Endothelial cell of umbilical vein (primary cell): ENCODE results near the gene RHOA. TPM values are rescaled to one million over a fixed set of nuclear protein-coding genes. Genes with fewer than 3 reads are reported as not detected.
"Not testable (repeated sequence)": the region's sequence is repeated elsewhere in the genome, so short reads cannot be mapped to it uniquely, and the experiment has no call there.

Source experiments
- BruUV-seq: library from RNA; stranded (reverse); fragments of 400-500 nt; replicated peaks from 2 replicates; lab custom pipeline; 2021; lab: Mats Ljungman, UMichigan
- CTCF ChIA-PET: fragments of 300-600, 350-600 bp; sonication (Branson Sonifier 250); formaldehyde crosslinking; loops from one replicate; lab custom pipeline; 2021; ENCODE audit warnings: antibody characterized with exemption, inconsistent platforms; lab: Charles Lee
- POLR2A ChIA-PET: fragments of 300-600, 350-600 bp; sonication (Branson Sonifier 250); formaldehyde crosslinking; loops from one replicate; lab custom pipeline; 2021; ENCODE audit warnings: antibody characterized with exemption, inconsistent platforms; lab: Charles Lee
- DNase-seq: peaks from one replicate; pipeline ENCODE4 v3.0.0-alpha.2; 2011; ENCODE audit warnings: low read depth, low spot score
- FAIRE-seq: peaks from 2 replicates; lab custom pipeline; 2011; peaks lifted over from hg19 to GRCh38; lab: Jason Lieb, UNC
- H2AFZ ChIP-seq: 2 replicates; pipeline ENCODE4 v1.6.0; 2012; ENCODE audit warnings: low read depth, low read length, control low read depth, inconsistent platforms
- H3K27ac ChIP-seq: 2 replicates; pipeline ENCODE4 v1.5.1; 2011; ENCODE audit warnings: low read depth, mild to moderate bottlenecking, control low read depth, low read length, moderate library complexity; ENCODE audit not compliant: insufficient read depth
- H3K27me3 ChIP-seq, 2 experiments: 2 replicates each; pipeline versions ENCODE4 v1.6.0 to v1.6.1; 2011; ENCODE audit warnings: low read length in 2 of 2, mixed read lengths in 1 of 2; ENCODE audit not compliant: control insufficient read depth in 2 of 2, insufficient read depth in 2 of 2
- H3K36me3 ChIP-seq, 2 experiments: 2 replicates in 1 of 2; 3 replicates in 1 of 2; pipeline ENCODE4 v1.5.1; 2011; ENCODE audit warnings: low read length in 2 of 2, mild to moderate bottlenecking in 1 of 2, moderate library complexity in 1 of 2; ENCODE audit not compliant: control insufficient read depth in 2 of 2, insufficient read depth in 2 of 2; ENCODE audit errors: extremely low read depth in 1 of 2
- H3K4me1 ChIP-seq: 3 replicates; pipeline ENCODE4 v1.5.1; 2011; ENCODE audit warnings: mild to moderate bottlenecking, low read length; ENCODE audit not compliant: control insufficient read depth, insufficient read depth; ENCODE audit errors: extremely low read depth
- H3K4me2 ChIP-seq: 2 replicates; pipeline ENCODE4 v1.6.1; 2011; ENCODE audit warnings: low read length, control low read depth, mixed read lengths; ENCODE audit not compliant: insufficient read depth
- H3K4me3 ChIP-seq, 3 experiments: fragments of 200-600 bp in 1 of 3; sonication (generic), shearing (Covaris generic) in 1 of 3; replicated peaks in 1 of 3; 2 replicates each; pipeline ENCODE4 v1.5.1; 2011 to 2016; ENCODE audit warnings: control low read depth in 3 of 3, low read length in 3 of 3, mild to moderate bottlenecking in 2 of 3, inconsistent platforms in 1 of 3, low read depth in 1 of 3, moderate library complexity in 1 of 3; ENCODE audit not compliant: insufficient read depth in 1 of 3
- H3K79me2 ChIP-seq: 2 replicates; pipeline ENCODE4 v1.6.0; 2012; ENCODE audit warnings: low read length, inconsistent platforms; ENCODE audit not compliant: control insufficient read depth, insufficient read depth
- H3K9ac ChIP-seq: replicated peaks from 2 replicates; pipeline ENCODE3; 2011; ENCODE audit warnings: low read length, control low read depth; ENCODE audit not compliant: insufficient read depth; ENCODE audit errors: extremely low read depth
- H3K9me1 ChIP-seq: replicated peaks from 3 replicates; pipeline ENCODE4 v1.6.0; 2011; ENCODE audit warnings: mild to moderate bottlenecking, low read length; ENCODE audit not compliant: control insufficient read depth, insufficient read depth; ENCODE audit errors: extremely low read depth
- H3K9me3 ChIP-seq: replicated peaks from 2 replicates; pipeline ENCODE4 v1.5.1; 2012; ENCODE audit warnings: low read length, inconsistent platforms; ENCODE audit not compliant: control insufficient read depth, insufficient read depth
- H4K20me1 ChIP-seq: replicated peaks from 2 replicates; pipeline ENCODE3; 2011; ENCODE audit warnings: mild to moderate bottlenecking, low read length; ENCODE audit not compliant: control insufficient read depth, insufficient read depth; ENCODE audit errors: extremely low read depth
- EZH2 ChIP-seq: IDR thresholded peaks from 2 replicates; pipeline ENCODE4 v1.6.1; 2012; ENCODE audit warnings: borderline replicate concordance, low read depth, mild to moderate bottlenecking, moderate library complexity, low read length, inconsistent platforms; ENCODE audit not compliant: severe bottlenecking
- FOS ChIP-seq: IDR thresholded peaks from 2 replicates; pipeline ENCODE4 v1.6.1; 2011; ENCODE audit warnings: mild to moderate bottlenecking, low read length, moderate library complexity, borderline replicate concordance; ENCODE audit not compliant: insufficient read depth
- GATA2 ChIP-seq: IDR thresholded peaks from 2 replicates; pipeline ENCODE4 v1.7.0; 2011; ENCODE audit warnings: low read depth, mild to moderate bottlenecking, moderate library complexity, mixed read lengths, low read length; ENCODE audit not compliant: insufficient read length, insufficient read depth
- JUN ChIP-seq: IDR thresholded peaks from 2 replicates; pipeline ENCODE4 v1.6.1; 2011; ENCODE audit warnings: borderline replicate concordance, low read depth; ENCODE audit not compliant: insufficient read length, insufficient read depth
- MYC ChIP-seq: IDR thresholded peaks from one replicate; pipeline ENCODE4 v1.6.1; 2011; ENCODE audit warnings: mild to moderate bottlenecking, low read depth, low read length
- POLR2A ChIP-seq: IDR thresholded peaks from 2 replicates; pipeline ENCODE4 v1.6.1; 2012; ENCODE audit warnings: low read depth, mild to moderate bottlenecking, control low read depth, low read length
- POLR2AphosphoS5 ChIP-seq: IDR thresholded peaks from 2 replicates; pipeline ENCODE4 v1.6.1; 2012; ENCODE audit warnings: low read depth, mild to moderate bottlenecking, control low read depth, low read length, moderate library complexity; ENCODE audit not compliant: insufficient read depth
- dilution Hi-C: fragments of 300-500 bp; cut with MboI; formaldehyde crosslinking; loops from one replicate; pipeline ENCODE4 v1.15.0; 2019; ENCODE audit warnings: low sequenced_read_pairs; ENCODE audit not compliant: extremely low pct_ligation_motif_present
- intact Hi-C: fragments of 100-400 bp; cut with micrococcal nuclease; formaldehyde crosslinking; loops from one replicate; pipeline ENCODE4 v1.10.0; 2022
- polyA plus RNA-seq, 4 experiments: library from polyadenylated mRNA; depleted of rRNA in 3 of 4; stranded (reverse) in 3 of 4; unstranded in 1 of 4; fragments of >200 nt; gene quantifications; 2 replicates each; pipeline versions ENCODE4 v1.2.1 to v1.2.3, GENCODE V29; 2011 to 2012; ENCODE audit warnings: missing spikeins in 1 of 4
- total RNA-seq: library from RNA; stranded (reverse); gene quantifications from 2 replicates; pipeline ENCODE4 v1.2.3, GENCODE V29; 2021
- TF ChIP-seq, protein P1 (sequence below), 2 donors: IDR thresholded peaks; 1 replicate in 1 of 2; 2 replicates in 1 of 2; pipeline ENCODE4 v1.5.1; 2011; ENCODE audit warnings: low read length in 2 of 2, mild to moderate bottlenecking in 2 of 2, moderate library complexity in 2 of 2, control low read depth in 1 of 2, inconsistent platforms in 1 of 2, low read depth in 1 of 2; ENCODE audit not compliant: insufficient read depth in 1 of 2; ENCODE audit errors: extremely low read depth in 1 of 2
- TF ChIP-seq, protein P2 (sequence below): IDR thresholded peaks from 2 replicates; pipeline ENCODE4 v1.6.1; 2011; ENCODE audit not compliant: insufficient read depth, insufficient read length

Gene RHOA
- total and polyA plus RNA-seq, 2 donors (not counting 3 experiments of a cell fraction or from before 2014, with no cell fraction given), result 450 to 580 TPM

- H3K4me2 ChIP-seq, H2AFZ ChIP-seq, H3K36me3 ChIP-seq, BruUV-seq, H3K4me1 ChIP-seq, H3K27me3 ChIP-seq, POLR2A ChIA-PET, intact Hi-C loops, H4K20me1 ChIP-seq, H3K9me1 ChIP-seq, H3K4me3 ChIP-seq, dilution Hi-C loops, FAIRE-seq, H3K9me3 ChIP-seq, DNase-seq, H3K27ac ChIP-seq, H3K9ac ChIP-seq: not testable (repeated sequence)
- CTCF ChIA-PET, result interaction anchor here (0.6 to 1.0 kb wide), 2 partner anchors 9 to 51 kb away, joined by 3 read pairs; no protein-coding TSS in a partner anchor
- H3K79me2 ChIP-seq, result peaks cover 96% of the 10 kb centered on the region
Measured at GRCh38 chr3:49391310-49391709, 20.5 kb downstream of the RHOA start.

DNA sequence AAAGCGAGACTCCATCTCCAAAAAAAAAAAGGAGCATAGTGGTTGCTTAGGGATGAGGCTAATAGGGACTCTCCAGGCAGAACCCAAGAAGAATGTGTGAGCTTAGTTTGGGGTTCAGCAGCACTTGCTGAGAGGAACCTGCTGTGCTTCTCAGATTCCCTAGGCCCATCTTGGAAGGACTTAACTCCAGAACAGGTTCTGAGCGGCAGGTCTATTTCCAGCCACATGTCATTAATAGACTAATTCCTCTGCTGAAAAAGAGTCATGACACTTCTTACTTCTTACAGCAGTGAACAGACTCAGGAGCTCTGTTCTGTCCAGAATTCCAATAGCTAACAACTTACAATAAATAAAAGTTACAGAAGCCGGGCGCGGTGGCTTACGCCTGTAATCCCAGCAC lies 22.5 kb downstream of the RHOA start:
- Histone ChIP-seq H3K9me1 (peaks cover 2% of the 10 kb centered on the region), H3K9ac (no peak overlapping the region), H3K9me3 (no peaks in the 10 kb centered on the region), H3K79me2 (peaks cover 96% of the 10 kb centered on the region), H3K27ac (no peak overlapping the region), H3K4me1 (peaks cover 8% of the 10 kb centered on the region), H3K27me3 (no peaks in the 10 kb centered on the region), H4K20me1 (peaks cover 9% of the 10 kb centered on the region), H3K4me3 (no peak overlapping the region), H2AFZ (no peak overlapping the region), H3K36me3 (peaks cover 0 to 2% of the 10 kb centered on the region in 2 experiments), H3K4me2 (no peak overlapping the region)
- intact Hi-C loops (no loop called here), dilution Hi-C loops (no loop called here)
- FAIRE-seq (no peak), DNase-seq (no peak)
- no TSS peak for BruUV-seq
- ChIA-PET POLR2A (no interaction called here), CTCF (interaction anchor here (0.6 to 2.0 kb wide), 7 partner anchors 9 to 84 kb away, joined by 3 to 14 read pairs (median 4); partner anchors contain the start of gene USP4)
- TF ChIP-seq JUN (no peak), GATA2 (no peak), MYC (no peak), FOS (no peak), POLR2A (no peak), POLR2AphosphoS5 (no peak), EZH2 (no peak)
- TF ChIP-seq, protein P1, sequence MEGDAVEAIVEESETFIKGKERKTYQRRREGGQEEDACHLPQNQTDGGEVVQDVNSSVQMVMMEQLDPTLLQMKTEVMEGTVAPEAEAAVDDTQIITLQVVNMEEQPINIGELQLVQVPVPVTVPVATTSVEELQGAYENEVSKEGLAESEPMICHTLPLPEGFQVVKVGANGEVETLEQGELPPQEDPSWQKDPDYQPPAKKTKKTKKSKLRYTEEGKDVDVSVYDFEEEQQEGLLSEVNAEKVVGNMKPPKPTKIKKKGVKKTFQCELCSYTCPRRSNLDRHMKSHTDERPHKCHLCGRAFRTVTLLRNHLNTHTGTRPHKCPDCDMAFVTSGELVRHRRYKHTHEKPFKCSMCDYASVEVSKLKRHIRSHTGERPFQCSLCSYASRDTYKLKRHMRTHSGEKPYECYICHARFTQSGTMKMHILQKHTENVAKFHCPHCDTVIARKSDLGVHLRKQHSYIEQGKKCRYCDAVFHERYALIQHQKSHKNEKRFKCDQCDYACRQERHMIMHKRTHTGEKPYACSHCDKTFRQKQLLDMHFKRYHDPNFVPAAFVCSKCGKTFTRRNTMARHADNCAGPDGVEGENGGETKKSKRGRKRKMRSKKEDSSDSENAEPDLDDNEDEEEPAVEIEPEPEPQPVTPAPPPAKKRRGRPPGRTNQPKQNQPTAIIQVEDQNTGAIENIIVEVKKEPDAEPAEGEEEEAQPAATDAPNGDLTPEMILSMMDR (IDR thresholded peaks at IDR 0.05; ENCODE audit: extremely low read depth in 1 of 2, insufficient read depth in 1 of 2, low read depth in 1 of 2, low read length in 2 of 2), result no peak
- TF ChIP-seq, protein P2, sequence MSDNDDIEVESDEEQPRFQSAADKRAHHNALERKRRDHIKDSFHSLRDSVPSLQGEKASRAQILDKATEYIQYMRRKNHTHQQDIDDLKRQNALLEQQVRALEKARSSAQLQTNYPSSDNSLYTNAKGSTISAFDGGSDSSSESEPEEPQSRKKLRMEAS, result no peak
